Mammary epithelial cell (primary cell): ENCODE data around the gene RYR1.
"Not testable (repeated sequence)": the region's sequence is repeated elsewhere in the genome, so short reads cannot be mapped to it uniquely, and the experiment has no call there.

Source experiments
- CTCF ChIP-seq, 2 donors: IDR thresholded peaks in 1 of 2; conservative IDR thresholded peaks in 1 of 2; 2 replicates each; pipeline ENCODE4 v1.5.1; 2011 to 2012; ENCODE audit warnings: inconsistent platforms in 2 of 2, low read length in 2 of 2, mild to moderate bottlenecking in 2 of 2, control low read depth in 1 of 2, low read depth in 1 of 2; ENCODE audit not compliant: insufficient read depth in 1 of 2; ENCODE audit errors: extremely low read depth in 1 of 2
- EZH2 ChIP-seq: IDR thresholded peaks from 2 replicates; pipeline ENCODE4 v1.6.1; 2012; ENCODE audit warnings: low read length, inconsistent platforms, borderline replicate concordance

GRCh38 chr19:38579304-38579703, 145.8 kb downstream of the RYR1 start:
- not testable (repeated sequence) for TF ChIP-seq CTCF (conservative IDR thresholded peaks at IDR 0.05 in 1 of 2, IDR thresholded peaks at IDR 0.05 in 1 of 2; ENCODE audit: extremely low read depth in 1 of 2, insufficient read depth in 1 of 2, low read depth in 1 of 2, low read length in 2 of 2); EZH2
